ENCODE measurements around the gene TAF4. TPM values are rescaled to one million over a fixed set of nuclear protein-coding genes. Genes with fewer than 3 reads are reported as not detected.

Gene TAF4
- total RNA-seq, 4 donors from 2014 or later = 6.2 to 37.6 (median 10.7) TPM

DNA sequence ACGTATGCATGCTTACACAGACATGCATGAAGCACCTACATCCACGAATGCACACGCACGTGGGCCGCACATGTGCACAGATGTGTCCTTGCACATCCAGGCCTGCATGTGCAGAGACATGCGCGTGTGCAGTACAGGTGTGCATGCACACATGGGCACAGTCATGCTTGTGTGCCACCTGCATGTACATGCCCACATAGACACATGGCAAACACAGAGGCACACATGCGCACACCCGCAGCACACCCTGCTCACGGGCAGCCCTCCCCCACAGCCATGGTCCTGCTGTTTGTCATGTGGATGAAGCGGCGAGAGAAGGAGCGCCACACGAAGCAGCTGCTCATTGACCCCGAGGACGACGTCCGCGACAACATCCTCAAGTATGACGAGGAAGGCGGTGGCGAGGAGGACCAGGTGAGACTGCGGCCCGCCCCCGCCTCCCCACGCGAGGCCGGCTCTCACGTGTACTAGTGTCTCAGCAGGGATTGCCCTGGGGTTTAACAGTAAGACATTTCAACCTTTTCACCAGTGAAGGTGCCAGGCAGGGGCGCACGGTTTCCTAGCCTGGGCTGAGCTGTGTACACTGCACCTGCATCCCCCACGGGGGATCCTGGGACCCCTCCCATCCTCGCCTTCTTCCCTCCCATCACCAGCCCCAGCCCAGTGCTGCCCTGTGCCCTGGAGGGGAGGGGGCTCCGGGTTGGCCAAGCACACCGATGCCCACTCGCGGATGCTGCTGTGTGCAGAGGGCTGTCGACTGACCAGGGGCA, 132.8 kb downstream of the TAF4 start:
- H3K27me3 ChIP-seq = no peaks in the 10 kb centered on the region
- DNase-seq = no peak
- TF ChIP-seq POLR2A (IDR thresholded peaks at IDR 0.05) (no peak), CTCF (IDR thresholded peaks at IDR 0.05) (no peak)
- no peak overlapping the region for H3K27ac ChIP-seq
- H3K9me3 ChIP-seq = no peaks in the 10 kb centered on the region
- H3K4me1 ChIP-seq = no peaks in the 10 kb centered on the region
- H3K4me3 ChIP-seq = no peak overlapping the region
- intact Hi-C loops (cut with DNase I; ENCODE audit: low total_unique reads) = no loop called here
- no peaks in the 10 kb centered on the region for H3K36me3 ChIP-seq

DNA sequence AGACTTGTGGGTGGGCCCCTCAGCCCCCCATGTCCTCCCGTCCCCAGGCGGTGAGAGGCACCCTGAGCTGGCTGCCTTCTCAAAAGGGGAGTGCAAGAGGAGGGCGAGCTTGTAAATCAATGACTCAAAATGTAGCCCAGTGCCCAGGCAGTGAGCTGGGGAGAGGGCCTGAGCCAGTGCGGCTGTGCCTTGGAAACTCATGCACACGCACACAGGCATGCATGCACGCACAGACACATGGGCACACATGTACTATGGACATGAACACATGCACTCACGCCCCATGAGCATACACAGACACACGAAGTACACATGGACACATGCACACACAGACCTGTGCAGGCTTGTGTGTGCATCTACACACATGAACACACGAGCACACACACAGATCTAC, 133.5 kb downstream of the TAF4 start:
- Histone ChIP-seq H3K27ac (no peak overlapping the region), H3K9me3 (no peaks in the 10 kb centered on the region), H3K4me3 (no peak overlapping the region), H3K36me3 (no peaks in the 10 kb centered on the region), H3K4me1 (no peaks in the 10 kb centered on the region), H3K27me3 (no peaks in the 10 kb centered on the region)
- DNase-seq = no peak
- TF ChIP-seq POLR2A (IDR thresholded peaks at IDR 0.05) (no peak), CTCF (IDR thresholded peaks at IDR 0.05) (no peak)
- intact Hi-C loops (cut with DNase I; ENCODE audit: low total_unique reads) = no loop called here

DNA sequence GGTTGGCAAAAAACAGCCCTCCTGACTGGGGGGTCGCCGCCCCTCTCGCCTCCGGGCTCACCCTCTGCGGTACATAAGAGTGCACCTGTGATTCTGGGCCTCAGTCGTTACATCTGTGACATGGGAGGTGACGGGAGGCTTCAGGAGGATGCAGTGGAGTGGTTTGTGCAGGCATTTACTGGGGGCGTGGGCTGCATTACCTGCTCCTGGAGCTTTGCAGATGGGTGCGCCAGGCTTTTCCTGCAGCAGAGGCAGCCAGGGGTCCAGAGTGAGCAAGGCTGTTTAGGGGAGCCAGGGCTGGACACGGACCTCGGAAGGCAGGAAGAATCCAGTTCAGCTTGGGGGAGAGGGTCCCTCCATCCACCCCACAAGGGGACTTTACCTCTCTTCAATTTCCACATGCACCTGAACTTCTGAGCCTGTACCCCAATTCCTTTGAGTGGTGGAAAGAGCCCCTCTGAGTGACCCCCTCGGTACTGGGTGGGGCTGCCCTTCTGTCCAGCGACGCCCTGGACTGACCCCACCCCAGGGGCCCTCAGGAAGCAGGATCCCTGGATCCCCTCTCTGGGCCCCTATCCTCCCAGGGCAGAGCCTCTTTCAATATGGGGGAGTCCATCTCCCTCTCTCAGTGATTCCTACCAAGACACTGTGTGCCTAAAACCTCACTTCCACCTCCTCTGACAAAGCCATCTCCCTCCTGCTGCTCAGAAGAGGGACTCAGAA, 134.0 kb downstream of the TAF4 start:
- Histone ChIP-seq H3K9me3 (no peaks in the 10 kb centered on the region), H3K36me3 (no peaks in the 10 kb centered on the region), H3K27ac (no peak overlapping the region), H3K4me1 (no peaks in the 10 kb centered on the region), H3K4me3 (no peak overlapping the region), H3K27me3 (no peaks in the 10 kb centered on the region)
- TF ChIP-seq CTCF (IDR thresholded peaks at IDR 0.05) (no peak), POLR2A (IDR thresholded peaks at IDR 0.05) (no peak)
- no peak for DNase-seq
- intact Hi-C loops (cut with DNase I; ENCODE audit: low total_unique reads) = no loop called here

DNA sequence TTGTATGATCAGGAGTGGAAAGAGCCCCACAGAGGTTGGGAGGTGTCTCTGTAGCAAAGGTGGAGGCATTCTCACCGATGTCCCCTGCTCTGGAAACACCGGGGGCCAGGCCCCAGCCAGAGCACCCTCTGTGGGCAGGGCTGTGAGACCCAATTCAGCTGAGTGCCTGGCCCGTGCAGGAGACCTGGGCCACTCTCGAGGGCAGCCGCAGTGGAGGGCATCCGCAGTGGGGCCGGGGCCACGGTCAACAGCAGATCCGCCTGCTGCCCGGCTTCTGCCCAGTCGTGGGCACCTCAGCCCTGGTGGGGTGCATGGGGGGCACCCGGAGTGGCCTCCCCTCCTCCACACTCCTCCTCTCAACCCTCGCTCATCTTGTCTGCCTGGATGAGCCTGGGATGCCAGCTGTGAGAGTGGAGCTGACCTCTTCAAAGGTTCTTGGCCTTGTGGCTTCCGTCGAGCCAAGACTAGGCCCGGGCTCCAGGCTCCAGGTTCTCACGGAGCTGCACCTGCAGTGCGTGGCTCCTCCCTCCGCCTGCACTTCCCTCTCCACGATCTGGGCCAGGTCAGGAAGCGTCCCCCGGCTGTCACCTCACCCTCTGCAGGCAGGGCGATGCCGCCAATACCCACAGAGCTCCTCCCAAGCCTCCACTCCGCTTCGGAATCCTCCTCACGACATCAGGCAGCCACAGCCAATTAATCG, 134.8 kb downstream of the TAF4 start:
- TF ChIP-seq POLR2A (IDR thresholded peaks at IDR 0.05) = no peak
- TF ChIP-seq CTCF (IDR thresholded peaks at IDR 0.05) = no peak
- H3K4me1 ChIP-seq = no peaks in the 10 kb centered on the region
- H3K36me3 ChIP-seq = no peaks in the 10 kb centered on the region
- DNase-seq = no peak
- H3K27me3 ChIP-seq = no peaks in the 10 kb centered on the region
- no peak overlapping the region for H3K27ac ChIP-seq
- H3K4me3 ChIP-seq = no peak overlapping the region
- no peaks in the 10 kb centered on the region for H3K9me3 ChIP-seq
- intact Hi-C loops (cut with DNase I; ENCODE audit: low total_unique reads) = no loop called here
